Activated naive CD8-positive, alpha-beta T cell treated with anti-CD3 and anti-CD28 coated beads, Interleukin-2, amount 50 U/mL, for 16 hours (primary cell): ENCODE measurements around the gene KCNK16.
"Not testable (repeated sequence)": the region's sequence is repeated elsewhere in the genome, so short reads cannot be mapped to it uniquely, and the experiment has no call there.

Experiments
- DNase-seq: peaks from one replicate; pipeline ENCODE4 v3.0.0-alpha.2; 2020; ENCODE audit warnings: low read depth, low spot score

KCNK16 gene

DNA sequence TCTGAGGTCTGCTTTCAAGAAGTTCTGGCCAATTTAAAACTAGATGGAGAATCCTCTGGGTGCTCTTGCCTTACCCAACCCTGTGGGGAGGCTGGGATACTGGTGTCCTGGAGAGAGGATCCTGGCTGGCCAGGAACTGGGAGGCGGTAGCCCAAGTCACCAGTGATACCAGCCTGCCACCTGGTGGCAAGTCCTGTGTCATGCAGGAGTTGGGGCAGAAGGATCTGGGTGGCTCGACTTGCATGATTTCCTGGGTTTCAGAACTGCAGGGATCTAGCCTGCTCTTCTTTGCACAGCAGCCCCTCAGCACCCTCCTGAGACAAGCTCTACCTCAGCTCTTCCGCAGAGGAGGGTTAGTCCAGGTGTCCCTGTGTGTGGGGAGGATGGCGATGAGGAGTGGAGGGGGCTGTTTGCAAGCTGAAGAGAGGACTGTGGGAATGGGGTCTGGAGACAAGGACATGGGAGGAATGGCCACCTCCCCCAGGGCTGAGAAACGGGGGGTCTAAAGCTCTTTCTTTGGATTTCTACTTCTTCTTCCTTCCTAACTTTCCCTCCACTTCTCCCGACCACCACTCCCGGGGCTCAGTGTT is 12.5 kb downstream of the KCNK16 start:
- DNase-seq = peak; percentile 28

- no peak for DNase-seq
Observed at GRCh38 chr6:39307462-39307861, 15.0 kb downstream of the KCNK16 start.

DNA sequence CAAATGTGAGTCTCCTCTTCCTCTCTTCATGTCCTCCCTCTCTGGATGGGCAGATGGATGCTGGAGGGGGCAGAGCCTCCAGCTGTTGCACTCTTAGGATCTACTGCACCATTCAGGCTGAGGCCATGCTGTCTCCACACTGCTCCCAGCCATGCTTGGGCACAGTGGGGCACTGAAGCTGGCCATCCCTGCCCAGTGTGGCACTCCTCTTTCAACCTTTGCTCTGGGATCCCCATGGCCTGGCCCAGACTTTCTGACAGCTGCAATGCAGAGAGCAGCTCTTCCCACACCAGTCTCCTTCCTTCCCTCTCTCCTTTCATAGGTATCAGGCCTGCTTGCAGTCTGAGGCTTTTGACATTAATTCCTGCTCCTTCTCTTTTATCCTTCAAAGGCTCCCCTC is 17.6 kb downstream of the KCNK16 start:
- DNase-seq = no peak

DNA sequence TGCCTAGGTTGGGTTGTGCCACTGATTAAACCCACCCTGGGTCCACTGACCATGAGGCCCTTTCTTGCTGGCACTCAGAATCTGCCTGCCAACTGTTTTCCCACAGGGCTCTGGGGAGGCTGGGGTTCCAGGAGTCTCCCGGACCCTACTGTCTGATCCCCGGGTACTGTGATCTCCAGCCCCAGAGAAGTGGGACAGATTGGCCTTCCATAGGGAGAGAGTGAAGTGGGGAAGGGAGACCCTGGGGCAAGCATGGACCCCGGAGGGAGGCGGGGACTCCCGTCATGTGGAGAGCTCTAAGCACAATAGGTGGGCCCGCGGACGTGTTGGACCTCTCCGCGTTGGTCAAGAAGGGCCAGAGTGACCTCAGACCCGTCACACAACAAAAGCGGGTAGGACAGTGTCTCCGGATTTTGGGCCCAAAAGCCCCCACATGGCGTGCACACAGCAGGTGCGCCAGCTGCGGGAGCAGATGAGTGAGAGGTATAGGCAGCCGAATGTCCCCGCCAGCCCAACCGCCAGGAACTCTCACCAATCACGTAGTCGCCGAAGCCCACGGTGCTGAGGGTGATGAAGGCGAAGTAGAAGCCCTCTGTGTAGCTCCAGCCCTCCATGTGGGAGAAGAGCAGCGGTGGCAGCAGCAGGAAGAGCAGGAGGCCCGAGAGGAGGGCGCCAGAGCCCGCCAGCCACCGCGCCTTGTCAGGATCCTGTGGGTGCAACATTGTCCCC is 18.9 kb downstream of the KCNK16 start:
- no peak for DNase-seq

DNA sequence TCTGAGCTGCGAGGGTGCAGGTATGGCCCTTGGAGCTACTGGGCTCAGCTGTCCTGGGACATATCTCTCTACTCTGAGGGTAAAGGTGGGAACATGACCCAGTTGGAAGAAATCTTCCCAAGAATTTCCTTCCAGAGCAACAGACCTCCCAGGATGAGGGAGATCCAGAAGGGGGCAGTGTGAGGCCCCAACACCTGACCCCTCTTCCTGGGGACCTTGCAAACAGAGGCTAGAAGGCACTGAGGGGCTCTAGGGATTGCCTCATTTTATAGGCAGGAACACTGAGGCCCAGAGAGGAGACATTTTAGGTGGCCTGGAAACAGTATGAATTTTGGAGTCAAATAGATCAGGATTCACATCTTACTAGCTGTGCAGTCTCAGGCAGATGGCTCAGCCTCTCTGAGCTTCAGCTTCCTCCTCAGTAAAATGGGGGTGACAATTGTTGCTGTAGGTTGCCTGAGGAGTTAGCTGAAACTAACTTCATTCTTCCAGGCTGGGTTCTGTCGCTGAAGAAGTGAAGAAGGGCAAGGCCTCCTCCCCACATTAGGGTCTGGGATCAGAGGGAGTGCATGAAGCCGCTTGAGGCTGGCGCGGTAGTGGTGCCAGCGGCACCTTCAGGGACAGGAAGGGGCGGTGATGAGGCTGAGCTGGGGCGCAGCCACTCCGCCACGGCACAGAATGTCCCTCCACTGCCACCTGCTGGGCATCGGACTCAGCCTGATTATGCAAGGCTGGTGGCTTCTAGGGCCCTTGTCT is 19.7 kb downstream of the KCNK16 start:
- DNase-seq = peak; percentile 84

- DNase-seq = no peak
Observed at GRCh38 chr6:39302011-39302410, 20.5 kb downstream of the KCNK16 start.

DNA sequence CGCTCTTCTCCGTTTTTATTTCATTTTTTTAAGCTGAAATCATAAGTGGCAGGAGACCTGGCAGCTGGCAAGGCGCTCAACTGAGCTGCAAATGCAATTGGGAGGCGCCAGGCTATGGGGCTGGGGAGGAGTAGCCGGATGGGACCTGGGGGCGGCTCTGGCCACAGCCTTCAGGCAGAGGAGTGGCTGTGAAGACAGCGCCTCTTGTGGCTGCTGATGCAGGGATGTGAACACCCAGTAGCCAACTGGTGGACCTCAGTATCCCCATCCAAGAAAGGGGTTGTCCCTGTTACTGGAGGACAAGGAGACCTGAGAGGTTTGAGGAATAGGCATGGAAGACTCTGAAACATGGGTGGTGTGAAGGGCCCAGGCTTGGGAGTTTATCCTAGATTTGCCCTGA is 20.9 kb downstream of the KCNK16 start:
- DNase-seq = no peak

- no peak for DNase-seq
Observed at GRCh38 chr6:39300739-39301138, 21.8 kb downstream of the KCNK16 start.

GRCh38 chr6:39298061-39298460 is 24.4 kb downstream of the KCNK16 start:
- DNase-seq = no peak

GRCh38 chr6:39296745-39297640 is 25.5 kb downstream of the KCNK16 start:
- no peak for DNase-seq

GRCh38 chr6:39295611-39296011 is 26.9 kb downstream of the KCNK16 start:
- DNase-seq = no peak

- no peak for DNase-seq
Observed at GRCh38 chr6:39294899-39295298, 27.6 kb downstream of the KCNK16 start.

- no peak for DNase-seq
Observed at GRCh38 chr6:39294133-39294532, 28.4 kb downstream of the KCNK16 start.

DNA sequence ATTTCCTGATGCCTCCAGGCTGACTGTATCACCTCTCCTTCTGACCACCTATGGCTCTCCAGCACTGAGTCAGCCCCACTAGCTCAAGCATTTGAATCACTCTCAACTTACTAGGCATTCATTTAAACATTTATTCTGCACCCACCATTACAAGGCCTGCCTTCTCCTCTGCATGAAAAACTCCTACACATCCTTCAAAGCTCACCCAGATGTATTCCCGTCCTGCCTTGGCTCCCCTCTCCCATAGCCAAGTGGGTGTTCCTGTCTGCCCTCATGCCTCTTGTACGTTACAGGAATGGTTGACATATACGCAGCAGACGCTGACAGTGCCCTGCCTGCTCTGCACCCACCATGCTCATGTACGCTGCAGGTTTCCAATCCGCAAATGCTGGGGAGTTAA is 29.9 kb downstream of the KCNK16 start:
- no peak for DNase-seq

- no peak for DNase-seq
Observed at GRCh38 chr6:39289490-39289889, 33.0 kb downstream of the KCNK16 start.

DNA sequence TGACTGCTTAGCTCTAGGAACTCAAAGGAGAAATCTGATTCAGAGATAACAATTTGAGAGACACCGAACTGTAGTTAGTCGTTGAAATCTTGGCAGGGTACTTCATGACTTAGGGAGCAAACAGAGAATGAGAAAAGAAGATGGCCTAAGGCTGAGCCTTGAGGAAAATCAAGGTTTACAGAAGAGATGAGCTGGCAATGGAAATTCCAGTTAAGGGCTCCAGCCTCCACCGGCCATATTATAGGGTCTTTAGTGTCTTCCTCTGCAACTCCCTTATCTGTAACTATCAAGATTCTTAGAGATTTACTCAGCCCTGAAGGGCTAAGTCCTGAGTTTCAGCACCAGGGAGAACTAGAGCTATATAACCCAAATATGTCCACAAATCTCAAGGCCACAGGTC is 34.9 kb downstream of the KCNK16 start:
- DNase-seq = no peak

- DNase-seq = not testable (repeated sequence)
Observed at GRCh38 chr6:39286596-39286995, 35.9 kb downstream of the KCNK16 start.

DNA sequence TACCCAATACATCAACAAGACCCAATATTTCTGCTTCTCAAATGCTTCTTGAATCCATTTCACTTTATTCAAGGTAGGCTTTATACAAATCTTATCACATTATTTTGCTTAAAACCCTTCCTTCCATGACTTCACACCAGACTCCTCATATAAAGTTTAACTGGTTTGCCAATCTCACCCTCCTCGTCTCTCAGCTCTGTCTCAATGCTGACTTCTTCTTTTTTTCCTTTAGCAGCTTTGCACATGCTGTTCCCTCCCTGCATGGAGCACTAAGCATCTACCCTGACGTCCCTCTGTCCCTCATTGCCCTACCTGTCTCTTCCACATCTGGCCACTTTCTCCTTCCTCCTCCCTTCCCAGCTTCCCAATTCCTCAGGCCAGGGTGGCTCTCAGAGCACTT is 39.7 kb downstream of the KCNK16 start:
- DNase-seq = no peak

GRCh38 chr6:39281312-39281980 is 41.1 kb downstream of the KCNK16 start:
- DNase-seq = no peak

- DNase-seq = no peak
Observed at GRCh38 chr6:39280247-39280731, 42.2 kb downstream of the KCNK16 start.

DNA sequence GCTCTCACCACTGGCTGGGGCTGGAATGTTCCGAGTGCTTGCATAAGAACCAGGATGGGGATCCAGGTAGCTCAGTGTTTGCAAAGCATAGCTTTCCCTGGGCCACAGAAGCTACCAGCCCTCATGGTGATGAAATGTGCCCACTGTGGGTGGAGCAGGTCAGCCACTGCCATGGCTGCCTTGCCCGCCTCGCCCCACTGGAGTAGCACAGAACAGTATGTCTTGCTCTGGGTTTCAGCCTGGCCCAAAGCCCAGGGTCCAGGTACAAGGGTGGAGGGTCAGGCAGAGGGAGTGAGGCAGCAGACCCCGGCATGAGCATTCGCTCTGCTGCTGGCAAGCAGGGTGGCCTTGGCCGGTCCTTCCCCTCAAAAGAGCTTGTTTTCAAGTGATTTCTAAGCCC is 43.0 kb downstream of the KCNK16 start:
- no peak for DNase-seq
